MM.1S (cell line): ENCODE results near the gene MS4A1.

ENCODE experiments used
- DNase-seq: peaks from one replicate; pipeline ENCODE4 v3.0.0-alpha.2; 2015
- H2AFZ ChIP-seq: fragments of 300-600 bp; sonication (generic); 2 replicates; pipeline ENCODE4 v1.6.0; 2016; ENCODE audit warnings: antibody characterized with exemption, low read length
- H3F3A ChIP-seq: fragments of 300-600 bp; sonication (generic); 2 replicates; pipeline ENCODE4 v1.6.1; 2016; ENCODE audit warnings: mild to moderate bottlenecking, antibody characterized with exemption, low read length, moderate library complexity, mixed read lengths; ENCODE audit not compliant: insufficient read depth
- H3K27ac ChIP-seq: fragments of 300-600 bp; sonication (generic); 2 replicates; pipeline ENCODE4 v1.5.1; 2016; ENCODE audit warnings: mild to moderate bottlenecking, low read length
- H3K27me3 ChIP-seq: fragments of 300-600 bp; sonication (generic); replicated peaks from 2 replicates; pipeline ENCODE4 v1.6.0; 2016; ENCODE audit warnings: low read length; ENCODE audit not compliant: insufficient read depth
- H3K36me3 ChIP-seq: fragments of 300-600 bp; sonication (generic); replicated peaks from 2 replicates; pipeline ENCODE4 v1.6.1; 2016; ENCODE audit warnings: mild to moderate bottlenecking, low read length, mixed read lengths; ENCODE audit not compliant: insufficient read depth
- H3K4me1 ChIP-seq: fragments of 300-600 bp; sonication (generic); 2 replicates; pipeline ENCODE4 v1.6.1; 2016; ENCODE audit warnings: low read length, mixed read lengths
- H3K4me2 ChIP-seq: fragments of 300-600 bp; sonication (generic); 2 replicates; pipeline ENCODE4 v1.6.0; 2016; ENCODE audit warnings: low read depth, low read length
- H3K4me3 ChIP-seq: fragments of 300-600 bp; sonication (generic); 2 replicates; pipeline ENCODE4 v1.5.1; 2016; ENCODE audit warnings: low read length, mixed read lengths
- H3K79me2 ChIP-seq: fragments of 300-600 bp; sonication (generic); 2 replicates; pipeline ENCODE4 v1.6.1; 2016; ENCODE audit warnings: mixed run types, low read length, mixed read lengths
- H3K9ac ChIP-seq: fragments of 300-600 bp; sonication (generic); 2 replicates; pipeline ENCODE4 v1.6.1; 2016; ENCODE audit warnings: low read length, mixed read lengths
- H3K9me2 ChIP-seq: fragments of 300-600 bp; sonication (generic); replicated peaks from 2 replicates; pipeline ENCODE4 v1.6.1; 2016; ENCODE audit warnings: mild to moderate bottlenecking, low read length, mixed read lengths; ENCODE audit not compliant: insufficient read depth
- H3K9me3 ChIP-seq: fragments of 300-600 bp; sonication (generic); replicated peaks from 2 replicates; pipeline ENCODE4 v1.6.1; 2016; ENCODE audit warnings: mild to moderate bottlenecking, low read length, mixed read lengths; ENCODE audit not compliant: insufficient read depth
- H4K20me1 ChIP-seq: fragments of 300-600 bp; sonication (generic); 2 replicates; pipeline ENCODE4 v1.6.1; 2016; ENCODE audit warnings: mild to moderate bottlenecking, low read length, moderate library complexity, mixed read lengths; ENCODE audit not compliant: insufficient read depth
- CTCF ChIP-seq: fragments of 300-600 bp; sonication (generic); IDR thresholded peaks from 2 replicates; pipeline ENCODE4 v1.5.1; 2016; ENCODE audit warnings: antibody characterized with exemption, low read length, mixed read lengths
- EZH2 ChIP-seq: fragments of 300-600 bp; sonication (generic); optimal IDR thresholded peaks from 2 replicates; pipeline ENCODE3; 2017; ENCODE audit warnings: low read depth, mild to moderate bottlenecking, antibody characterized with exemption, low read length, mixed read lengths
- EZH2phosphoT487 ChIP-seq: fragments of 300-600 bp; sonication (generic); IDR thresholded peaks from 2 replicates; pipeline ENCODE4 v1.6.1; 2018; ENCODE audit warnings: antibody characterized with exemption, low read length

The MS4A1 gene

GRCh38 chr11:60515144-60515855 lies 59.7 kb downstream of the MS4A1 start, which contains the start of gene MS4A13:
Gene MS4A13 (plus strand): TSS chr11:60515392. CDS start chr11:60518084, 2,692 bp downstream.
- Histone ChIP-seq H3K36me3 (no peaks in the 10 kb centered on the region), H3K9me2 (no peaks in the 10 kb centered on the region), H3F3A (no peaks in the 10 kb centered on the region), H3K79me2 (no peaks in the 10 kb centered on the region), H3K27me3 (no peaks in the 10 kb centered on the region), H3K4me1 (no peaks in the 10 kb centered on the region), H4K20me1 (no peaks in the 10 kb centered on the region), H3K9me3 (no peaks in the 10 kb centered on the region), H3K9ac (no peak within 1 kb of the TSS), H2AFZ (no peak within 1 kb of the TSS), H3K27ac (no peak within 1 kb of the TSS), H3K4me3 (no peak within 1 kb of the TSS), H3K4me2 (no peak within 1 kb of the TSS)
- TF ChIP-seq EZH2 (no peak), CTCF (no peak), EZH2phosphoT487 (no peak)
- no peak for DNase-seq
